ENCODE data around the gene TNC.

DNA sequence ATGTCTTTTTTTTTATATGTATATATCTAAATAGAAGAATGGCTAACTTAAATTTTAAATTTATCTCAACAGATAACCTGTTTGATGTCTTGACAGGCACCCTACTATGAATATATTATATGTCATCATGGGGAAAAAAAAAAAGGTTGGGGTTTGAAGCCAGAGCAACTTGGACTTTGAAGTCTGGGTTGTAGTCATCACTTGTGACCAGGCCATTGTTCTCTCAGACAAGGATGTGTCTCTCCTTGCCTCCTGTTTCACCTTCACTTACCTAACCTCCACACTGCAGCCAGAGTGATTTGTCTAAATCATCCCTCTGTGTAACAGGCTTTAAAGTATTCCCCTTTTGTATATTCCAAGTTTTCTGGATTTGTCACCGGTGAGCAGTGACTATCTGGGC is 130.8 kb downstream of the TNC start:
- TF ChIP-seq, protein P1, sequence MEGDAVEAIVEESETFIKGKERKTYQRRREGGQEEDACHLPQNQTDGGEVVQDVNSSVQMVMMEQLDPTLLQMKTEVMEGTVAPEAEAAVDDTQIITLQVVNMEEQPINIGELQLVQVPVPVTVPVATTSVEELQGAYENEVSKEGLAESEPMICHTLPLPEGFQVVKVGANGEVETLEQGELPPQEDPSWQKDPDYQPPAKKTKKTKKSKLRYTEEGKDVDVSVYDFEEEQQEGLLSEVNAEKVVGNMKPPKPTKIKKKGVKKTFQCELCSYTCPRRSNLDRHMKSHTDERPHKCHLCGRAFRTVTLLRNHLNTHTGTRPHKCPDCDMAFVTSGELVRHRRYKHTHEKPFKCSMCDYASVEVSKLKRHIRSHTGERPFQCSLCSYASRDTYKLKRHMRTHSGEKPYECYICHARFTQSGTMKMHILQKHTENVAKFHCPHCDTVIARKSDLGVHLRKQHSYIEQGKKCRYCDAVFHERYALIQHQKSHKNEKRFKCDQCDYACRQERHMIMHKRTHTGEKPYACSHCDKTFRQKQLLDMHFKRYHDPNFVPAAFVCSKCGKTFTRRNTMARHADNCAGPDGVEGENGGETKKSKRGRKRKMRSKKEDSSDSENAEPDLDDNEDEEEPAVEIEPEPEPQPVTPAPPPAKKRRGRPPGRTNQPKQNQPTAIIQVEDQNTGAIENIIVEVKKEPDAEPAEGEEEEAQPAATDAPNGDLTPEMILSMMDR (IDR thresholded peaks at IDR 0.05): no peak
- no peak for TF ChIP-seq POLR2A (IDR thresholded peaks at IDR 0.05)

Data from lower leg skin (tissue), 3 donors.